Subcutaneous adipose tissue (tissue), 4 donors: ENCODE data around the gene TBC1D16. TPM values are rescaled to one million over a fixed set of nuclear protein-coding genes. Genes with fewer than 3 reads are reported as not detected.

Experiments used
- total RNA-seq, 4 donors: library from RNA; depleted of rRNA; stranded (reverse); fragments of >200 nt; gene quantifications; one replicate each; pipeline ENCODE4 v1.1.0, GENCODE V29; 2016
- TF ChIP-seq, protein P1 (sequence below): fragments of 450-650 bp; IDR thresholded peaks from one replicate; pipeline ENCODE4 v1.5.1; 2016; ENCODE audit warnings: low read depth, mild to moderate bottlenecking, control low read depth, antibody characterized with exemption, moderate library complexity

Gene TBC1D16
- total RNA-seq, 4 donors from 2014 or later = 43.5 to 115 (median 60.5) TPM

- TF ChIP-seq, protein P1, sequence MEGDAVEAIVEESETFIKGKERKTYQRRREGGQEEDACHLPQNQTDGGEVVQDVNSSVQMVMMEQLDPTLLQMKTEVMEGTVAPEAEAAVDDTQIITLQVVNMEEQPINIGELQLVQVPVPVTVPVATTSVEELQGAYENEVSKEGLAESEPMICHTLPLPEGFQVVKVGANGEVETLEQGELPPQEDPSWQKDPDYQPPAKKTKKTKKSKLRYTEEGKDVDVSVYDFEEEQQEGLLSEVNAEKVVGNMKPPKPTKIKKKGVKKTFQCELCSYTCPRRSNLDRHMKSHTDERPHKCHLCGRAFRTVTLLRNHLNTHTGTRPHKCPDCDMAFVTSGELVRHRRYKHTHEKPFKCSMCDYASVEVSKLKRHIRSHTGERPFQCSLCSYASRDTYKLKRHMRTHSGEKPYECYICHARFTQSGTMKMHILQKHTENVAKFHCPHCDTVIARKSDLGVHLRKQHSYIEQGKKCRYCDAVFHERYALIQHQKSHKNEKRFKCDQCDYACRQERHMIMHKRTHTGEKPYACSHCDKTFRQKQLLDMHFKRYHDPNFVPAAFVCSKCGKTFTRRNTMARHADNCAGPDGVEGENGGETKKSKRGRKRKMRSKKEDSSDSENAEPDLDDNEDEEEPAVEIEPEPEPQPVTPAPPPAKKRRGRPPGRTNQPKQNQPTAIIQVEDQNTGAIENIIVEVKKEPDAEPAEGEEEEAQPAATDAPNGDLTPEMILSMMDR = no peak
Observed at GRCh38 chr17:80034791-80035686, 633 bp downstream of the TBC1D16 start.

GRCh38 chr17:80033840-80034239 lies 1.8 kb downstream of the TBC1D16 start:
- TF ChIP-seq, protein P1 = no peak

GRCh38 chr17:80032614-80033171 lies 3.0 kb downstream of the TBC1D16 start:
- TF ChIP-seq, protein P1 = no peak

DNA sequence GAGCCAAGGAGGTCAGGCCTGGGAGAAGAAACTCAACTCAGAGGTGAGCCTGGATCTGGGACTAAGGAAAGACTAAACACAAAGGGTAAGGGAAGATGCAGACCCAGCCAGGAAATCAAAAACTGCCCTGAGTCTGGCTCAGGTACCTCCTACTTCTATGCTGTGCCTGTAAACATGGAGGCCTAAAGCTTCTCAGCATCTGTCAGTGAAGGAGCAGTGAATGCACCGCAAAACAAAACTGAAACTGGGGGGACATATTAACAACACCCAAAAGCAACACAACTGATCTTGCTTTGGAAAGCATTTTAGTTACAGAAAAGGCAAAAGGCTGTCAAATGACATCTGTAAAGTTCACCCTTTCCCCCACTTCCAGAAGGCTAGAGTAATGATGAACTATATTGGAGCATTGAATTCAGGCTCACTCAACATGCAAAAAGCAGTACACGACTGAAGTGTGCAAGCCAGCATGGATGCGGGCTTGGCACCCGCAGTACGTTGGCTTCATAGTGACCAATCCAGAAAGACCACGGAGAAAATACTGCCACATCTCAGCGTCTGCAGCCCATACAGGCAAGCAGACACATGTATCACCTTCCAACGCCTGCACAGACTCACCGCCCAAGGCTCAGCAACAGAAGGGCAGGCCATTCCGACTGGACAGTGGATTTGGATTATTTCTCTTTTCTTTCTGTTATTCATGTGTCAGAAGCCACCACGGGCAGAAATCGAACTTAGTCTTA lies 3.8 kb downstream of the TBC1D16 start:
- TF ChIP-seq, protein P1 = no peak

DNA sequence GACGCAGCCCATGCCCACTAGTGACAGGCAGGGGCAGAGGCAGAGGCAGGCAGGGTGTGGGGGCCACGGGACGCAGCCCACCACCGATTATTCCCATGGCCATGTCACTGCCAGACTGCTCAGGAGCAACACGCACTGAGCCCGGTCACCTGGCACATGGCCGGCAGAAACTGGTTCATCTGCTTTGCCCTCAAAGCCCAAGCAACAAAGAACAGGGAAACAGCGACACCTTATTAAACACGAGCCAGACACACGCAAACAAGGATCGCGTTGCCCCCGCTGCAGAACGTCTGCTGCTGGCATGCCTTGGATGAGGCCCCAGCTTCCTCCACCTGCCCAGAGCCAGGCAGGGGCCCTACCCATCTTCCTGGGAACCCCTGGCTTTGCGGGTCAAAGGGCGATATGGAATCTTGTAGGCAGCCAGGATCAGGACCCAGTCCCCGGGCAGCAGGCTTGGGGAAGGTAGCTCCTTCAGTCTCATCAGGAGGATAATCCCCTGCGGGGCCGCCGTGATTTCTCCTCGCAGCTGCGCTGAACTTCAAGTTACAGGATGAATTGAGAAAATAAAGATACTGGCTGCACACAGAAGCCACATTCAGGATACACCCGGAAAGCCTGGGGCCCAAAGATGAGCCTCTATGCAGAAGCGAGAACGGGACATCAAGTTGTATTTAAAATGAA lies 4.8 kb downstream of the TBC1D16 start:
- TF ChIP-seq, protein P1 = no peak

DNA sequence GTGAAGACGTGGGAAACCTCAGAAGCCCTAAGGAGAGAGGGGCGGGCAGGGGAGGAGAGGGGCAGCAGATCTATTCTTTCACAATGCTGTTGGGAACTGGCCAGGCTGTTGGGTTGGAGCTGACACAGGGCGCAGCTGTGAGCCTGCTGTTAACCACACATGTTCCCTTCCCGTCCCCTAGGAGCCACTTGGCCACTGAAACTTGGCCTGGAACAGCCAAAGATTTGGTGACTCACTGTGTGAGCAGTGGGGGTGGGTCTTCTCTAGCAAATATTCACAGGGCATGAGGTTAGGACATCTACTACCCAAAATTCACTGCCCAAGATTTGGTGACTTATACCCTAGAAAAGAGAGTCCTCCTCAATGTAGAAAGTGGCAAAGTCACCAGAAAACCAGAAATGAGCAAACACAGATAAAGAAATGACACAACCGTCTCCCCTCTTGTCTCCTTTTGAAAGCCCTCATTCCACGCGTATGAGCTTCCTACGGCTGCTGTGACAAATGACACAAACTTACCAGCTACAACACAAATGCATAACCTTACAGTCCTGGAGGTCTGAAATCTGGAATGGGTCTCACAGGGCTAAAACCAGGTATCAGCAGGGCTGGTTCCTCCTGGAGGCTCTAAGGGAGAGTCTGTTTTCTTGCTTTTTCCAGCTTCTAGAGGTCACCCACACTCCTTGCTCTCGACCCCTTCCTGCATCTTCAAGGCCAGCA lies 6.3 kb downstream of the TBC1D16 start:
- TF ChIP-seq, protein P1 = no peak
